HG02943 (cell line): ENCODE results near the gene RSPH3.
"Not testable (repeated sequence)": the region's sequence is repeated elsewhere in the genome, so short reads cannot be mapped to it uniquely, and the experiment has no call there.

Experiments
- ATAC-seq: cut with Tn5 transposase; IDR thresholded peaks from one replicate; pipeline ENCODE4 v1.9.1; 2021; ENCODE audit warnings: mild to moderate bottlenecking, low read depth, moderate library complexity; ENCODE audit not compliant: unreplicated experiment

RSPH3 gene

GRCh38 chr6:158987657-158988056 is 12.3 kb downstream of the RSPH3 start:
- ATAC-seq: no peak

- no peak for ATAC-seq
Measured at GRCh38 chr6:158978757-158979156, 21.2 kb downstream of the RSPH3 start.

- no peak for ATAC-seq
Measured at GRCh38 chr6:158977382-158977781, 22.6 kb downstream of the RSPH3 start.

GRCh38 chr6:158972241-158973233 is 27.5 kb downstream of the RSPH3 start:
- no peak for ATAC-seq

- no peak for ATAC-seq
Measured at GRCh38 chr6:158970640-158971275, 29.2 kb downstream of the RSPH3 start.

GRCh38 chr6:158969148-158969547 is 30.9 kb downstream of the RSPH3 start:
- no peak for ATAC-seq

- no peak for ATAC-seq
Measured at GRCh38 chr6:158963020-158963808, 36.8 kb downstream of the RSPH3 start.

GRCh38 chr6:158962371-158962770 is 37.6 kb downstream of the RSPH3 start:
- no peak for ATAC-seq

GRCh38 chr6:158960026-158960425 is 40.0 kb downstream of the RSPH3 start:
- no peak for ATAC-seq

- ATAC-seq: no peak
Measured at GRCh38 chr6:158959552-158959951, 40.5 kb downstream of the RSPH3 start.

- ATAC-seq: no peak
Measured at GRCh38 chr6:158958504-158959386, 41.3 kb downstream of the RSPH3 start.

GRCh38 chr6:158955255-158955654 is 44.7 kb downstream of the RSPH3 start:
- no peak for ATAC-seq

- no peak for ATAC-seq
Measured at GRCh38 chr6:158954753-158955152, 45.2 kb downstream of the RSPH3 start.

- not testable (repeated sequence) for ATAC-seq
Measured at GRCh38 chr6:158952011-158952410, 48.0 kb downstream of the RSPH3 start.

GRCh38 chr6:158951565-158951964 is 48.4 kb downstream of the RSPH3 start:
- ATAC-seq: not testable (repeated sequence)

GRCh38 chr6:158947284-158947683 is 52.7 kb downstream of the RSPH3 start:
- ATAC-seq: no peak

- no peak for ATAC-seq
Measured at GRCh38 chr6:158943380-158944032, 56.5 kb downstream of the RSPH3 start.

GRCh38 chr6:158942349-158942748 is 57.7 kb downstream of the RSPH3 start:
- ATAC-seq: no peak

- no peak for ATAC-seq
Measured at GRCh38 chr6:158941246-158941645, 58.8 kb downstream of the RSPH3 start.
